HG03097 (cell line): ENCODE data around the gene GNAI1.

ENCODE experiments used
- ATAC-seq: cut with Tn5 transposase; IDR thresholded peaks from one replicate; pipeline ENCODE4 v1.9.1; 2021; ENCODE audit not compliant: unreplicated experiment, low FRiP score

Gene GNAI1

GRCh38 chr7:80244206-80244916 is 109.7 kb downstream of the GNAI1 start:
- ATAC-seq: no peak

GRCh38 chr7:80247144-80247543 is 112.5 kb downstream of the GNAI1 start:
- no peak for ATAC-seq

DNA sequence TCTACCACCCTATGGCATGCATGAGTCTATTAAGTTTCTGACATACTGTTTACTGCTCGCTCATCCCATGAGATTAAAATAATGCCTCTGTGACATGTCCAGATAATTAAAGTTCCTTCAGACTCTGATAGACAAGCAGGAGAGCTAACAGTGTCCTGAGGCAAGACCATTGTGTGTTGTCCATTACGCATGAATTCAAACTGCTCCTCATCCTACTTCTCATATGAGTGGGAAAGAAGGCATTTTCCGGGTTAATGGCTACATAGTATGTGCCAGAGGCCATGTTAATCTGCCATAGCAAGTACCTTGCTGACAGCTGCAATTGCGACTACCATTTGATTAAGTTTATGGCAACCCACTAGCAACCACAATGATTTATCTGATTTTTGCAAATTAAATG is 113.3 kb downstream of the GNAI1 start:
- ATAC-seq: no peak

DNA sequence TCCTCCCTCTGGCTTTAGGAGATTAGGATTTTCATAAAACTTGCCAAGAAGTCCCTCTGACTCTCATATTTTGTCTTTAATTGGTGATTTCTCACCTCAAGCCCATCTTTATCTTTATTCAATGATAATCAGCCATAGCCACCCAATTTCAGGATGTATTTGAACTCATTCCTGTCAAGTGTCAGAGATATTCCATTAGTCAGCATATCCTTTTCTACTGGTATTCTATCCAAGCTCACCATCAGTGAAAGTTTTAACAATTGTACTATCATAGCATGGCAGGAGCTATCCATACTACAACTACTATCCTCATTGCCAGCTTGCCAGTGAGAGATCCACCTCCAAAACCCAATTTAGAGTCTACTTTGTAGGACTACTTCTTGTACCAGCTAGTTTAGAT is 114.6 kb downstream of the GNAI1 start:
- ATAC-seq: no peak

DNA sequence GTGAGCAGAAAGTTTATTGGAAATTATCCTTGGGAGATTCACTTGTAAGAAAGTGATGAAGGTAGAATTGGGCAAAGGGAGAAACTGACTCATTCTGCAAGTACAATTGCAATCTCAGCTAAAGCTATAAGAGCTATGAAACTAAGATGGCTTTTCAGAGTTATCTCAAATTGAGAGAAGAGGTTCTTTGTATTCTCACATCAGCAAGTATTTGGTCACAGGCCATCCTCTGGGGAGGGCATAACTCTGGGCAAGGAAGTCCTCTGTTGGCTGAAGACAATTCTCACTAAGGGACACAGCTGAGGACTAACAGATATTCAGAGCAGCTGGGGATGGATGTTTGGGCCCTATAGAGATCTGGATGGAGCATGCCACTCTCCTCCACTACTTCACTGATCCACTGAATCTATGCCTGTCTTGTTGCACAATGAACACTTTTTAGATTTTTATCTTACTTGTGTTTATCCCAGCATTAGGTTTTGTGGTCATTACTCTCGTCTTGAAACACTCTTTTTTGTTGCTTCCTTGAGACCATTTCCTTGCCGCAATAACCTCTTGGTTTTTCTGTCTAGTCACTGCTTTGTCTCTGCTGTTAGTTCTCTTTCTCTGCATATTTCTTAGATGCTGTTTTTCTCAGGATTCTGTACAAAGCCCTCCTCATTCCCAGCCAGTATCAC is 115.1 kb downstream of the GNAI1 start:
- ATAC-seq: no peak

- ATAC-seq: no peak
These were observed 118.6 kb downstream of the GNAI1 start for GRCh38 chr7:80253237-80253636.

- no peak for ATAC-seq
These were observed 119.0 kb downstream of the GNAI1 start for GRCh38 chr7:80253653-80254052.

GRCh38 chr7:80255656-80256055 is 121.0 kb downstream of the GNAI1 start:
- ATAC-seq: no peak

GRCh38 chr7:80257756-80258155 is 123.1 kb downstream of the GNAI1 start:
- ATAC-seq: no peak

DNA sequence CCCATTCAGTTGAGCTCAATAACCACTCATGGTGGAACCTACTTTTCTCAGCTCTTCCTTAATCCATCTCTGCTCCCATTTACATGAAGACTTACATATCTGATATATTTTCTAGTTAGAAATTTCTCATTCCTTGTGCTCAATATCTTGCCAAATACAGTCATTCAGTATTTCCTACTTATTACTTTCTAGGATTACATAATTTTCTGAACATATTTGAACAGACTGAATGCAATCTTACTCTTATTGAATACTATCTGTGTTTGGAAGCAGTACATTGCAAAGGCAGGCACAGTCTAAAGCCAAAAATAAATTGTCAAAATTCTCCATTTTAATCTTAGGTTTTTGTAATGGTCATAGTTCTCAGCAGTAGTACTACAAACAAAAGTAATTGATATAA is 126.0 kb downstream of the GNAI1 start:
- no peak for ATAC-seq

DNA sequence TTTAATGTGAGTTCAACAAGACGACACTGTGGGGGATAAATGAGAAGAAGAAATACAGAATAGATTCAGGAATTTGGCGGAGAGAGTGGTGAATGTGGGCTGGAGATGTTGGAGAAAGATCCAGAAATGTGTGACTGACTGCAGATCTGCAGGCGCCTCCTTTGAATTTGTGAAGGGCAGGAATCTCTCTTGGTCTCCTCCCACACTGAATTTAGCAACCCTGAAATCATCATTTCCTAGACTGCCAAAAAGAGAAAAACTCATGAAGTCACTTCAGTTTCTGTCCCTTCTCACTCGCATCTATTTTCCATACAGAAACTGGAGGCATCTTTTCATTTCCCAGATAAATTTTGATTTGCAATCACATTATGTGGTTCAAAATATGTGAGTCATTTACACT is 128.7 kb downstream of the GNAI1 start:
- ATAC-seq: no peak

- no peak for ATAC-seq
These were observed 129.2 kb downstream of the GNAI1 start for GRCh38 chr7:80263821-80264220.

DNA sequence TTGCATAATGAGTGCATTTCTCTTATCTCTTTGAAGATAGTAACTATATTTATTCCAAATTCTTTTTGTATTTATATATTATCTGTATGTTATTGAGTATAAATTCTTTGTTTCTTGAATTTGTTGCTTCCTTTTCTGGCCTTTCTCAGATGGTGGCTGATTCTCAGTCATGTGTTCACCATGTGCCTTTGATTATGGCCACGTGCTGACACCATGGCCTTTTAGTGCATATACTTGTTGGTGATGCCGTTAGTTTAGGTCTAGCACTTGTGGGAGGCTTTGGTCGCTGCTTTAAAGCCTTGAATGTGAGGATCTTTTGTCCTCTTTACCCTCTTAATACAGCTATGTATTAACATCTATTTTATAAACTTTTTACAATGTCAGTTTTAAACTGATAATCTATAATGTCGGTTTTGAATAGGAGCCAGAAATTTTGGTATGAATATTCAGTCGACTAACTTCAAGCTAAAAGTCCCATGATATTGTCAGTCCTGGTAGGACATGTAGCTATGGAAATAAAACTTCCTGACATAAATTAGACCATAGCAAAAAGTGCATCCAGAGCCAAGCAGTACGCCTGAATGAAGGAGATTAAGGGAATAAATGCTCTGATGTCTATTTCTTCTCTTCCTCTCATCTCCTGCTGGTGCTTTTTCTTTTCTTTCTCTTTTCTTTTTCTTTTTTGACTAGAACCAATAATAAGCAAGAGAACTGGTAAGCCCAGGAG is 130.3 kb downstream of the GNAI1 start:
- ATAC-seq: no peak

- no peak for ATAC-seq
These were observed 138.1 kb downstream of the GNAI1 start for GRCh38 chr7:80272560-80273239.

GRCh38 chr7:80273327-80273726 is 138.7 kb downstream of the GNAI1 start:
- no peak for ATAC-seq

DNA sequence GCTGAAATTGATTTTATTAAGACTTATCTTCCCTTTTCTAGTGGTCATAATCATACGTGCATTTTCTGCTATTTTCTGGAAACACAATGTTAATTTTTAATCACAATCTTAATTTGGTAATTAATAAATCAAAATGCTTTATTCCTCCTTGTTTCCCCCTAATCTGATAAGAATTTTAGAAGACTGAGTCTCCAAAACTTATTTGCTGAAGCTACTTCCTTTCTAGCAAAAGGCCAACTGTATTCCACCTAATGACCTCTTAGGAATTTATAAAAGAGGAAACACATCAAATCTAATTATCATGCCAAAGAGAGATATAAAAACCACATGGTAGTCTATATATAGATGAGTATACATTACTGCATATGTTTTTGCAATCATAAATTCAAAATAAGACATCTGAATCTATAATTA is 140.6 kb downstream of the GNAI1 start:
- no peak for ATAC-seq
